HL-60 (cell line): ENCODE data around the gene ARHGAP29.

Experiments used
- DNase-seq, 2 experiments: peaks; one replicate each; pipeline ENCODE4 v3.0.0-alpha.2; 2010 to 2020; ENCODE audit warnings: low read depth in 1 of 2, low spot score in 1 of 2
- H3K27ac ChIP-seq: fragments of 250-450 bp; sonication (Bioruptor Pico); replicated peaks from 2 replicates; pipeline ENCODE4 v1.5.1; 2020; ENCODE audit warnings: mild to moderate bottlenecking, moderate library complexity
- H3K27me3 ChIP-seq: fragments of 250-450 bp; sonication (Bioruptor Pico); 2 replicates; pipeline ENCODE4 v1.5.1; 2021; ENCODE audit warnings: mild to moderate bottlenecking, moderate library complexity; ENCODE audit not compliant: insufficient read depth, poor library complexity, severe bottlenecking
- H3K4me3 ChIP-seq: replicated peaks from 2 replicates; pipeline ENCODE4 v1.5.1; 2011; ENCODE audit warnings: mild to moderate bottlenecking, control low read depth, low read length; ENCODE audit not compliant: insufficient read depth
- GABPA ChIP-seq: IDR thresholded peaks from 2 replicates; pipeline ENCODE4 v1.6.1; 2012; ENCODE audit warnings: low read depth
- POLR2AphosphoS5 ChIP-seq: IDR thresholded peaks from 2 replicates; pipeline ENCODE4 v1.6.1; 2012; ENCODE audit warnings: low read depth
- SPI1 ChIP-seq: IDR thresholded peaks from 2 replicates; pipeline ENCODE4 v1.6.1; 2012; ENCODE audit warnings: low read depth, mild to moderate bottlenecking, borderline replicate concordance
- TF ChIP-seq, protein P1 (sequence below): IDR thresholded peaks from 2 replicates; pipeline ENCODE4 v1.6.1; 2012; ENCODE audit warnings: low read depth; ENCODE audit not compliant: insufficient replicate concordance
- TF ChIP-seq, protein P2 (sequence below): IDR thresholded peaks from one replicate; pipeline ENCODE4 v1.5.1; 2011; ENCODE audit warnings: low read length, control low read depth, inconsistent platforms; ENCODE audit not compliant: insufficient read depth

The ARHGAP29 gene

DNA sequence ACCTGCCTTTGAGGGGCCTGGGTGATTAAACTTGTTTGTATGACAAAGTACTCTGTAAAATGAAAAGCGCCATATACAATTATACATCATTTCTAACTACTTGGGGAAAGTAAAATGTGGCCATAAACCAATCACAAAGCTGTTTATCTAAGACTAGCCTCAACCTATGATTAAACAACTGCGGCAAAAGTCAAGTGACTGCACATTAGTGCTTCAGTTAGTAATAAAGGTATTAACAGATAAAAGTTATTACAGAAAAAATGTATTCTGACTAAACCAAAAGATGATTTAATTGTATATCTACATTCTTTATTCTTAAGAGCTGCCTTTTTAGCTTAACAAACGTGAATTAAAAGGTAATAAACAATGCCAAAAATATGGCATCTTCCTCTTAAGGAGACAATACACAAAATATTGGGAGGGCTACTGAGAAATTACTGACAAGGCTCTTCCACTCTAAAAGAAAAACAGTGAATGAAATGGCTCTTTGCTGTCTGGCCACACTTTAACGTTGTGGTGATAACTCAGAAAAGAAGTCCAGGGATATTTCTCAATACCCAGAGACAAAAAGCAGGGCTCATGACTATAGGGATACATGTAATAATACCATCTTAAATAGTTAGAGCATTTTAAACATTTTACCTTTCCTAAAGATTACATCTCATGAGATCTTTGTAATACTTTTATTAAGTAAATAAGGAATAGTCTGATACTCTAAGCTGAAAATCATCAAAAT, 8.6 kb downstream of the ARHGAP29 start:
- Histone ChIP-seq H3K4me3 (no peak overlapping the region), H3K27ac (no peak overlapping the region), H3K27me3 (peaks cover 12% of the 10 kb centered on the region)
- no peak for DNase-seq
- TF ChIP-seq, protein P1, sequence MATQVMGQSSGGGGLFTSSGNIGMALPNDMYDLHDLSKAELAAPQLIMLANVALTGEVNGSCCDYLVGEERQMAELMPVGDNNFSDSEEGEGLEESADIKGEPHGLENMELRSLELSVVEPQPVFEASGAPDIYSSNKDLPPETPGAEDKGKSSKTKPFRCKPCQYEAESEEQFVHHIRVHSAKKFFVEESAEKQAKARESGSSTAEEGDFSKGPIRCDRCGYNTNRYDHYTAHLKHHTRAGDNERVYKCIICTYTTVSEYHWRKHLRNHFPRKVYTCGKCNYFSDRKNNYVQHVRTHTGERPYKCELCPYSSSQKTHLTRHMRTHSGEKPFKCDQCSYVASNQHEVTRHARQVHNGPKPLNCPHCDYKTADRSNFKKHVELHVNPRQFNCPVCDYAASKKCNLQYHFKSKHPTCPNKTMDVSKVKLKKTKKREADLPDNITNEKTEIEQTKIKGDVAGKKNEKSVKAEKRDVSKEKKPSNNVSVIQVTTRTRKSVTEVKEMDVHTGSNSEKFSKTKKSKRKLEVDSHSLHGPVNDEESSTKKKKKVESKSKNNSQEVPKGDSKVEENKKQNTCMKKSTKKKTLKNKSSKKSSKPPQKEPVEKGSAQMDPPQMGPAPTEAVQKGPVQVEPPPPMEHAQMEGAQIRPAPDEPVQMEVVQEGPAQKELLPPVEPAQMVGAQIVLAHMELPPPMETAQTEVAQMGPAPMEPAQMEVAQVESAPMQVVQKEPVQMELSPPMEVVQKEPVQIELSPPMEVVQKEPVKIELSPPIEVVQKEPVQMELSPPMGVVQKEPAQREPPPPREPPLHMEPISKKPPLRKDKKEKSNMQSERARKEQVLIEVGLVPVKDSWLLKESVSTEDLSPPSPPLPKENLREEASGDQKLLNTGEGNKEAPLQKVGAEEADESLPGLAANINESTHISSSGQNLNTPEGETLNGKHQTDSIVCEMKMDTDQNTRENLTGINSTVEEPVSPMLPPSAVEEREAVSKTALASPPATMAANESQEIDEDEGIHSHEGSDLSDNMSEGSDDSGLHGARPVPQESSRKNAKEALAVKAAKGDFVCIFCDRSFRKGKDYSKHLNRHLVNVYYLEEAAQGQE, result no peak
- TF ChIP-seq, protein P2, sequence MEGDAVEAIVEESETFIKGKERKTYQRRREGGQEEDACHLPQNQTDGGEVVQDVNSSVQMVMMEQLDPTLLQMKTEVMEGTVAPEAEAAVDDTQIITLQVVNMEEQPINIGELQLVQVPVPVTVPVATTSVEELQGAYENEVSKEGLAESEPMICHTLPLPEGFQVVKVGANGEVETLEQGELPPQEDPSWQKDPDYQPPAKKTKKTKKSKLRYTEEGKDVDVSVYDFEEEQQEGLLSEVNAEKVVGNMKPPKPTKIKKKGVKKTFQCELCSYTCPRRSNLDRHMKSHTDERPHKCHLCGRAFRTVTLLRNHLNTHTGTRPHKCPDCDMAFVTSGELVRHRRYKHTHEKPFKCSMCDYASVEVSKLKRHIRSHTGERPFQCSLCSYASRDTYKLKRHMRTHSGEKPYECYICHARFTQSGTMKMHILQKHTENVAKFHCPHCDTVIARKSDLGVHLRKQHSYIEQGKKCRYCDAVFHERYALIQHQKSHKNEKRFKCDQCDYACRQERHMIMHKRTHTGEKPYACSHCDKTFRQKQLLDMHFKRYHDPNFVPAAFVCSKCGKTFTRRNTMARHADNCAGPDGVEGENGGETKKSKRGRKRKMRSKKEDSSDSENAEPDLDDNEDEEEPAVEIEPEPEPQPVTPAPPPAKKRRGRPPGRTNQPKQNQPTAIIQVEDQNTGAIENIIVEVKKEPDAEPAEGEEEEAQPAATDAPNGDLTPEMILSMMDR, result no peak
- TF ChIP-seq POLR2AphosphoS5, result no peak
- no peak for TF ChIP-seq GABPA
- TF ChIP-seq SPI1, result no peak

DNA sequence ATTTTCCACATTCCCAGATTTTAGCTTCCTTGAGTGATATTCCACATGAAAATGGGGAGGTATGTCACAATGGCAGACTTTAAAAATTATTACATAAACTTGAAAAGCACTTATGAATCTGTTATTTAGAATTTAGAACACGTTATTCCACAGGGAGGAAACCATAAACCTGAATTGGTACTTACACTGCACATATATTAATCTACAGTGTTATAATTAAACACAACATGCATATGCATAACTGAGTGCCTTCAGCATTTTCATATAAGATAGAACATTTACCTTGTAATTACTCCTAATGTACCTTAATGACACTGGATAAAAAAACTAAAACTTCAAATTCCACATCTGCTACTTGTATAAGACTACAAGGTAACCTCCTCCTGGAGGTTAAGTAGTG, 9.8 kb downstream of the ARHGAP29 start:
- TF ChIP-seq, protein P2, result no peak
- TF ChIP-seq POLR2AphosphoS5 (no peak), SPI1 (no peak), GABPA (no peak)
- TF ChIP-seq, protein P1, result no peak
- H3K4me3 ChIP-seq, result no peak overlapping the region
- no peak for DNase-seq
- H3K27me3 ChIP-seq, result peaks cover 5% of the 10 kb centered on the region
- H3K27ac ChIP-seq, result no peak overlapping the region

DNA sequence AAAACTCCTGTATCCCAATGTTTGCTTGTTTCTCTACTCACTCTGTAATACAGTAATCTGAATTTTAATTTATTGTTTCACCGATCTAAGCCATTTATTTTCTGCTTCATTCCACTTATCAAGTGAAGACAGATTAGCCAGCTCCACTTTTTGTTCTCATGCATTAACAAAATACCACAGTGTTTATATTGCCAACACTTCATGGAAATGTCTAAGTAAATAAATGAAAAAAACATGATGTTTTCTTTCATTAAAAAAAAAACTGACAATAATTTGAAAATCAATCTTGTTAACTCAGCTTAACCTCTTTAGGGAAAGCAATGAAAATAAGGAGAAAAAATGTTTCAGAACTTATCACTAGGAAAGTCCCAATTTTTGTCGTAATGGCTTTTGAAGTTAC, 11.5 kb downstream of the ARHGAP29 start:
- no peak for TF ChIP-seq POLR2AphosphoS5
- no peak for TF ChIP-seq SPI1
- TF ChIP-seq, protein P2, result no peak
- TF ChIP-seq, protein P1, result no peak
- no peak for TF ChIP-seq GABPA
- H3K4me3 ChIP-seq, result no peak overlapping the region
- DNase-seq, result no peak
- H3K27ac ChIP-seq, result no peak overlapping the region
- peaks cover 8% of the 10 kb centered on the region for H3K27me3 ChIP-seq
